Epithelial cell of proximal tubule (primary cell): Measurements from ENCODE around the gene OR4C3. TPM values are rescaled to one million over a fixed set of nuclear protein-coding genes. Genes with fewer than 3 reads are reported as not detected.
"Not testable (repeated sequence)": the region's sequence is repeated elsewhere in the genome, so short reads cannot be mapped to it uniquely, and the experiment has no call there.

Experiments used
- DNase-seq: peaks from one replicate; pipeline ENCODE4 v3.0.0-alpha.2; 2011; ENCODE audit warnings: low read depth
- H3K4me3 ChIP-seq: 2 replicates; pipeline ENCODE4 v1.5.1; 2011; ENCODE audit warnings: low read depth, mild to moderate bottlenecking, low read length
- CTCF ChIP-seq: conservative IDR thresholded peaks from 2 replicates; pipeline ENCODE4 v1.5.1; 2012; ENCODE audit warnings: low read depth, mild to moderate bottlenecking, low read length
- total RNA-seq: library from RNA; depleted of rRNA; stranded (reverse); fragments of >200 nt; gene quantifications from 2 replicates; pipeline ENCODE4 v1.2.3, GENCODE V29; 2015

The OR4C3 gene
- total RNA-seq = not detected in 2 replicates

GRCh38 chr11:48324620-48325019, at the start of gene OR4C3:
TSS of gene OR4C3 (plus strand) at chr11:48324920. CDS start at chr11:48325022, 102 bp downstream.
- not testable (repeated sequence) for DNase-seq, H3K4me3 ChIP-seq

DNA sequence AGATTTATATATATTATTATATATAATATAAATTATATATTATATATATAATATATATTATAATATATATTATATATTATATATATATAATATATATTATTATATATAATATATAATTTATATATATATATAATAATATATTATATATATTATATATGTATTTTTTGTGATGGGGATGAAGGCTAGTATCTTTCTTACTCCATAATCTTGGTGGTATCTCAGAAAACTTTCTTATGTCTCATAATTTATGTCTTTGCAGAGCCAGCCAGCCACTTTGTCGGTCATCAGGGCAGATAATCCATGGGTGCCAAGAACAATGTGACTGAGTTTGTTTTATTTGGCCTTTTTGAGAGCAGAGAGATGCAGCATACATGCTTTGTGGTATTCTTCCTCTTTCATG, 18.8 kb upstream of the OR4C3 start, which contains the start of gene OR4S1:
Gene OR4S1 (plus strand): TSS at position 301 of the 400 bp plus-strand sequence. CDS start 0 bp downstream, at position 301.
- no peak within 1 kb of the TSS for H3K4me3 ChIP-seq
- no peak for TF ChIP-seq CTCF
- DNase-seq = no peak

DNA sequence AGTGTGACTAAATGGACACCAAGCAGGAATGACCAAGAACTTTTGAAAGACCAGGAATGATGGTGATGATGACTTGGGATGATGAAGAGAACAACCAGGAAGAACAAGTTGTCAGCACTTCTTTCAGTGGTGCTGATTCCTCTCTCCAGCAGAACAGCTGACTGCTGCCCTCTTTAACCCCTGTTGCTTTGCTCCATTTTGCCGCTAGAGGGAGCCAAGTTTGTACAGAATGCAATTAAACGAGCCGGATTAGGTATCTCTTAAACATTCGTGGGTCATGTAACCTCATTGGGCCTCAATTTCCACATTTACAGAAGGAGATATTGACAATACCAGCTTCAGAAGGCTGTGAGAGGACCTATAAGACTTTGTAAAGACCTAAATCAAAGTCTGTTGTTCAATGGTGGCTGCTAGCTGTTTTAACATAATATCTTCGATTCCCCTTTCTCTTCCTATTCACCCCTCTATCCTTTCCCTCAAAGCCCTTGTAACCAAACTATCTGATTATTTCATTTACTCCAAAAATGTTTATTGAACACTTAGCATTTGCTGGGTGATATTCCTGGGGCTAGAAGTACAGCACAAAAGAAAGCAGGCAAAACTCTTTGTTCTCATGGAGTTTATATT, 16.8 kb upstream of the OR4C3 start:
- H3K4me3 ChIP-seq = no peak overlapping the region
- DNase-seq = peak; percentile 15
- peak; percentile 98 for TF ChIP-seq CTCF

DNA sequence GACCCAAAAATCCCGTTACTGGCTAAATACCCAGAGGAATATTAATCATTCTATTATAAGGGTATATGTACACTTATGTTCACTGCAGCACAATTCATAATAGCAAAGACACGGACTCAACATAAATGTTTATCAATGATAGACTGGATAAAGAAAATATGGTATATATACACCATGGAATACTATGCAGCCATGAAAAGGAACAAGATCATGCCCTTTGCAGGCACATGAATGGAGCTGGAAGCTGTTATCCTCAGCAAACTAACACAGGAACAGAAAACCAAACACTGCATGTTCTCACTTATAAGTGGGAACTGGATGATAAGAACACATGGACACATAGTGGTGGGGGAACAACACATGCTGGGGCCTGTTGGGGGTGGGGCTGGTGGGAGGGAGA, 11.1 kb upstream of the OR4C3 start:
- DNase-seq, H3K4me3 ChIP-seq: not testable (repeated sequence)

- not testable (repeated sequence) for H3K4me3 ChIP-seq, DNase-seq
These were observed 4.9 kb upstream of the OR4C3 start for GRCh38 chr11:48319813-48320212.

DNA sequence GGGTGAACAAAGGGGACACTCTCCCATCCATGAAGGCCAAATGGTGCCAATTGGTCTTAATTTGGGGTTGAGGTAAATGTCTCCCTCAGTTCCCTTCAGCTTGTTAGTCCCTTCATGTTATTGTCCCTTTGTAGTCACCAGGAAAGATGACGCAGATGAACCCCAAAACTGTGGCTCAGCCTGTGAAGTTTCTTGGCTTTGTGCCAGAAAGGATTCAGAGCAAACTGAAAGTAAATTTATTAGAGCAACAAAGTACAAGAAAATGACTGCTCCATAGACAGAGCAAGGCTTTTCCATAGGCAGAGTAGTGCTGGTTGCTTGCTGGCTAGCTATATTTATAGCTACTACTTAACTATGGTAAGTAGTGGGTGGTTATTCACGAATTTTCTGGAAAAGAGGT, 16.7 kb downstream of the OR4C3 start:
- H3K4me3 ChIP-seq = no peak overlapping the region
- no peak for DNase-seq

GRCh38 chr11:48342505-48342904, 17.8 kb downstream of the OR4C3 start:
- not testable (repeated sequence) for DNase-seq, H3K4me3 ChIP-seq

More for the DNA sequence above, 16.7 kb downstream of the OR4C3 start:
- no peak for TF ChIP-seq CTCF

GRCh38 chr11:48346286-48346685, 21.6 kb downstream of the OR4C3 start:
- not testable (repeated sequence) for H3K4me3 ChIP-seq

DNA sequence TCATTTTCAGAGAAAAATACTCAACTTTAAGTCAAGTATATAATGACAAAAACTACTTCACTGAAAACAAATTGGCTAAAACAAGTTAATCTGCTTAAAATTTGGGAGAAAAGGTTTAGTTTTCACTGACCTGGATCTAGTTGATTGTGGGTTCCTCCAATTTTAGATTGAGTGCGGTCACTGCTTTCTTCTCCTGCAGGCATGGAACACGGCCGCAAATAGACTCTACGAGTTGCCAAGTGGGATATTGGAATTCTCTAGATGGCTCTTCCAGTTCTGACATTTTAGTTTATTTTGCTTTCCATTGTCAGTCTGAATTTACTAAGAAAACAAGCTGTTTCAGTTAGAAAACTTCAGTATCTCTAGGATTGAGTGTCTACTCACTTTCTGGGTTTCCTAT, 29.3 kb downstream of the OR4C3 start:
- TF ChIP-seq CTCF = no peak
- DNase-seq = no peak
- no peak overlapping the region for H3K4me3 ChIP-seq

More at GRCh38 chr11:48346286-48346685, 21.6 kb downstream of the OR4C3 start:
- not testable (repeated sequence) for DNase-seq

GRCh38 chr11:48354677-48355076, 30.0 kb downstream of the OR4C3 start:
- H3K4me3 ChIP-seq = no peak overlapping the region
- TF ChIP-seq CTCF = no peak
- no peak for DNase-seq

DNA sequence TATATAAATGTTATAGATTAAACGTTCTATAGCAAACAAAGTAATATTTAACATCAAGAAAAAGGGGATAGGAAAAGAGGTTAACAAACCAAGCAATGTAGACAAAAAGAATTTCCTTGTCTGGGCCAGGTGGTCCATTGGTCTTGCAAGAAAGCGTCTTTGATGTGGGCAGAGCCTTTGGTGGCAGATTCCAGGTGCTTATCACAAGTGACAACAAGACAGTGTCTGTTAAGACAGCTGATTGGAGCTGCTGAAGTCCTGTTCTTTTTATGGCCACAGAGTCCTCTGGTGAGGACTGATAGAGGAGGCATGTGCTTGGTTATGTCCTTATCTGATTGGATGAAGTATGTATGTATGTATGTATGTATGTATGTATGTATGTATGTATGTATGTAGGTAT, 36.6 kb downstream of the OR4C3 start:
- not testable (repeated sequence) for DNase-seq, H3K4me3 ChIP-seq
